Mesodermal cell (in vitro differentiated cells): ENCODE data around the gene MIS12.

Experiments used
- H3K27ac ChIP-seq: 2 replicates; pipeline ENCODE4 v1.7.0; 2013; ENCODE audit warnings: mild to moderate bottlenecking, low read depth, low read length, moderate library complexity; ENCODE audit not compliant: severe bottlenecking
- H3K36me3 ChIP-seq: 2 replicates; pipeline ENCODE4 v1.7.1; 2013; ENCODE audit warnings: mild to moderate bottlenecking, low read length, moderate library complexity; ENCODE audit not compliant: control insufficient read depth, insufficient read depth
- H3K4me1 ChIP-seq: one replicate; pipeline ENCODE4 v1.7.1; 2013; ENCODE audit warnings: mild to moderate bottlenecking, low read length; ENCODE audit not compliant: insufficient read depth, control insufficient read depth, poor library complexity, severe bottlenecking
- H3K4me3 ChIP-seq: 2 replicates; pipeline ENCODE4 v1.7.0; 2013; ENCODE audit warnings: low read length, control low read depth, mild to moderate bottlenecking; ENCODE audit not compliant: insufficient read depth, poor library complexity, severe bottlenecking; ENCODE audit errors: extremely low read depth
- H3K9me3 ChIP-seq: 2 replicates; pipeline ENCODE4 v1.7.1; 2013; ENCODE audit warnings: mild to moderate bottlenecking, low read length, moderate library complexity; ENCODE audit not compliant: control insufficient read depth
- WGBS, 2 experiments: methylation state at CpG; one replicate each; pipeline ENCODE4 v1.1.5; 2013; ENCODE audit warnings: missing lambda C conversion rate in 2 of 2; ENCODE audit not compliant: insufficient coverage in 2 of 2; 5-methylcytosine and 5-hydroxymethylcytosine counted together

Gene MIS12

GRCh38 chr17:5533486-5534315, 47.3 kb downstream of the MIS12 start:
- whole genome bisulfite sequencing, 2 experiments = 82 to 90% methylated on average over 7 to 14 of the region's 18 CpGs

GRCh38 chr17:5535436-5535835, 49.1 kb downstream of the MIS12 start:
- H3K36me3 ChIP-seq = peaks cover 4% of the 10 kb centered on the region
- WGBS, 2 experiments = 78 to 100% methylated on average over 1 of the region's 2 CpGs
- H3K4me1 ChIP-seq = peaks cover 5% of the 10 kb centered on the region
- H3K4me3 ChIP-seq = no peak overlapping the region
- H3K9me3 ChIP-seq = no peaks in the 10 kb centered on the region
- H3K27ac ChIP-seq = no peak overlapping the region

More at GRCh38 chr17:5533486-5534315, 47.3 kb downstream of the MIS12 start:
- H3K9me3 ChIP-seq = no peaks in the 10 kb centered on the region
- peaks cover 5% of the 10 kb centered on the region for H3K4me1 ChIP-seq
- H3K27ac ChIP-seq = no peak overlapping the region
- H3K4me3 ChIP-seq = no peak overlapping the region
- H3K36me3 ChIP-seq = peaks cover 4% of the 10 kb centered on the region

- Histone ChIP-seq H3K36me3 (no peaks in the 10 kb centered on the region), H3K4me3 (no peak overlapping the region), H3K4me1 (peaks cover 5% of the 10 kb centered on the region), H3K27ac (no peak overlapping the region), H3K9me3 (no peaks in the 10 kb centered on the region)
- WGBS, 2 experiments = 88 to 93% methylated on average over 8 to 10 of the region's 11 CpGs
Observed at GRCh38 chr17:5536866-5537650, 50.7 kb downstream of the MIS12 start.

- no peaks in the 10 kb centered on the region for H3K36me3 ChIP-seq
- no peak overlapping the region for H3K27ac ChIP-seq
- 95 to 98% methylated on average over 7 to 8 of the region's 8 CpGs for WGBS, 2 experiments
- no peaks in the 10 kb centered on the region for H3K9me3 ChIP-seq
- H3K4me1 ChIP-seq = peaks cover 5% of the 10 kb centered on the region
- no peak overlapping the region for H3K4me3 ChIP-seq
Observed at GRCh38 chr17:5539286-5539685, 52.9 kb downstream of the MIS12 start.

- WGBS, 2 experiments = 87 to 94% methylated on average over 7 of the region's 7 CpGs
- Histone ChIP-seq H3K4me1 (peaks cover 5% of the 10 kb centered on the region), H3K4me3 (no peak overlapping the region), H3K9me3 (no peaks in the 10 kb centered on the region), H3K27ac (no peak overlapping the region), H3K36me3 (no peaks in the 10 kb centered on the region)
Observed at GRCh38 chr17:5540321-5540720, 54.0 kb downstream of the MIS12 start.
